Memory B cell (primary cell): Measurements from ENCODE around the gene FAM210A.
"Not testable (repeated sequence)": the region's sequence is repeated elsewhere in the genome, so short reads cannot be mapped to it uniquely, and the experiment has no call there.

Experiments
- ATAC-seq: fragments of 150-1000 bp; cut with Tn5 transposase; 2 replicates; pipeline ENCODE4 v1.10.0; 2021; ENCODE audit warnings: low read depth, mild to moderate bottlenecking, moderate library complexity
- DNase-seq, 2 donors: peaks; one replicate each; pipeline ENCODE4 v3.0.0; 2022; ENCODE audit warnings: low spot score in 2 of 2
- H3K27ac Mint-ChIP-seq: one replicate; pipeline ENCODE4 v1.8.0; 2022; ENCODE audit warnings: mild to moderate bottlenecking, moderate library complexity, mixed read lengths
- H3K27me3 Mint-ChIP-seq: one replicate; pipeline ENCODE4 v1.8.0; 2022; ENCODE audit warnings: mixed read lengths
- H3K36me3 Mint-ChIP-seq: one replicate; pipeline ENCODE4 v1.8.0; 2022; ENCODE audit warnings: mild to moderate bottlenecking, mixed read lengths
- H3K4me1 Mint-ChIP-seq: one replicate; pipeline ENCODE4 v1.8.0; 2022; ENCODE audit warnings: mixed read lengths
- H3K4me3 Mint-ChIP-seq: one replicate; pipeline ENCODE4 v1.8.0; 2022; ENCODE audit warnings: mild to moderate bottlenecking, moderate library complexity, mixed read lengths
- H3K9me3 Mint-ChIP-seq: one replicate; pipeline ENCODE4 v1.8.0; 2022; ENCODE audit warnings: mixed read lengths

Gene FAM210A

GRCh38 chr18:13720847-13721246 is 5.5 kb downstream of the FAM210A start:
- Mint-ChIP-seq H3K9me3 (no peaks in the 10 kb centered on the region), H3K27me3 (no peaks in the 10 kb centered on the region), H3K27ac (no peak overlapping the region), H3K4me3 (no peak overlapping the region), H3K4me1 (peaks cover 15% of the 10 kb centered on the region), H3K36me3 (peaks cover 8% of the 10 kb centered on the region)
- ATAC-seq, result no peak
- no peak for DNase-seq

GRCh38 chr18:13720123-13720522 is 6.2 kb downstream of the FAM210A start:
- H3K4me1 Mint-ChIP-seq, result peaks cover 11% of the 10 kb centered on the region
- ATAC-seq, result no peak
- no peak overlapping the region for H3K4me3 Mint-ChIP-seq
- no peaks in the 10 kb centered on the region for H3K27me3 Mint-ChIP-seq
- no peak for DNase-seq
- no peaks in the 10 kb centered on the region for H3K9me3 Mint-ChIP-seq
- peaks cover 8% of the 10 kb centered on the region for H3K36me3 Mint-ChIP-seq
- H3K27ac Mint-ChIP-seq, result no peak overlapping the region

- DNase-seq (no peak), ATAC-seq (no peak)
- Mint-ChIP-seq H3K4me3 (no peak overlapping the region), H3K9me3 (no peaks in the 10 kb centered on the region), H3K27ac (no peak overlapping the region), H3K36me3 (peaks cover 5% of the 10 kb centered on the region), H3K27me3 (no peaks in the 10 kb centered on the region), H3K4me1 (peaks cover 17% of the 10 kb centered on the region)
These were observed 9.4 kb downstream of the FAM210A start for GRCh38 chr18:13716916-13717315.

- Mint-ChIP-seq H3K4me3 (no peak overlapping the region), H3K4me1 (peaks cover 22% of the 10 kb centered on the region), H3K9me3 (no peaks in the 10 kb centered on the region), H3K27ac (no peak overlapping the region), H3K27me3 (no peaks in the 10 kb centered on the region), H3K36me3 (peaks cover 9% of the 10 kb centered on the region)
- no peak for ATAC-seq
- DNase-seq, result no peak
These were observed 11.0 kb downstream of the FAM210A start for GRCh38 chr18:13715330-13715729.

GRCh38 chr18:13713455-13714055 is 12.8 kb downstream of the FAM210A start:
- DNase-seq (no peak), ATAC-seq (no peak)
- Mint-ChIP-seq H3K4me1 (peaks cover 26% of the 10 kb centered on the region), H3K36me3 (peaks cover 13% of the 10 kb centered on the region), H3K27me3 (no peaks in the 10 kb centered on the region), H3K4me3 (no peak overlapping the region), H3K9me3 (no peaks in the 10 kb centered on the region), H3K27ac (peak overlapping the region; percentile 30)

- H3K27me3 Mint-ChIP-seq, result no peaks in the 10 kb centered on the region
- H3K9me3 Mint-ChIP-seq, result no peaks in the 10 kb centered on the region
- H3K27ac Mint-ChIP-seq, result peak overlapping the region; percentile 36
- H3K4me1 Mint-ChIP-seq, result peaks cover 26% of the 10 kb centered on the region
- ATAC-seq (no peak), DNase-seq (no peak)
- peaks cover 13% of the 10 kb centered on the region for H3K36me3 Mint-ChIP-seq
- H3K4me3 Mint-ChIP-seq, result no peak overlapping the region
These were observed 13.8 kb downstream of the FAM210A start for GRCh38 chr18:13712400-13713131.

GRCh38 chr18:13710414-13710831 is 15.9 kb downstream of the FAM210A start:
- Mint-ChIP-seq H3K27ac (no peak overlapping the region), H3K27me3 (no peaks in the 10 kb centered on the region), H3K4me1 (peaks cover 26% of the 10 kb centered on the region), H3K36me3 (peaks cover 15% of the 10 kb centered on the region), H3K9me3 (no peaks in the 10 kb centered on the region), H3K4me3 (no peak overlapping the region)
- ATAC-seq (no peak), DNase-seq (no peak)

GRCh38 chr18:13703899-13704298 is 22.5 kb downstream of the FAM210A start:
- DNase-seq (no peak), ATAC-seq (no peak)
- Mint-ChIP-seq H3K27ac (no peak overlapping the region), H3K4me1 (peaks cover 13% of the 10 kb centered on the region), H3K4me3 (no peak overlapping the region), H3K36me3 (peaks cover 17% of the 10 kb centered on the region), H3K9me3 (peaks cover 3% of the 10 kb centered on the region), H3K27me3 (no peaks in the 10 kb centered on the region)

- Mint-ChIP-seq H3K4me3 (no peak overlapping the region), H3K27me3 (no peaks in the 10 kb centered on the region), H3K36me3 (peaks cover 14% of the 10 kb centered on the region), H3K9me3 (peaks cover 3% of the 10 kb centered on the region), H3K4me1 (peaks cover 13% of the 10 kb centered on the region), H3K27ac (no peak overlapping the region)
- ATAC-seq (peak; percentile 83), DNase-seq (no peak)
These were observed 26.2 kb downstream of the FAM210A start for GRCh38 chr18:13700153-13700552.

- ATAC-seq (no peak), DNase-seq (no peak)
- Mint-ChIP-seq H3K4me1 (peaks cover 27% of the 10 kb centered on the region), H3K4me3 (no peak overlapping the region), H3K36me3 (peaks cover 7% of the 10 kb centered on the region), H3K9me3 (peaks cover 4% of the 10 kb centered on the region), H3K27me3 (no peaks in the 10 kb centered on the region), H3K27ac (no peak overlapping the region)
These were observed 29.4 kb downstream of the FAM210A start for GRCh38 chr18:13696961-13697360.

- peaks cover 31% of the 10 kb centered on the region for H3K4me1 Mint-ChIP-seq
- H3K27ac Mint-ChIP-seq, DNase-seq, ATAC-seq, H3K27me3 Mint-ChIP-seq, H3K4me3 Mint-ChIP-seq: not testable (repeated sequence)
- peaks cover 11% of the 10 kb centered on the region for H3K9me3 Mint-ChIP-seq
- H3K36me3 Mint-ChIP-seq, result peaks cover 13% of the 10 kb centered on the region
These were observed 31.0 kb downstream of the FAM210A start for GRCh38 chr18:13695337-13695736.

- peaks cover 16% of the 10 kb centered on the region for H3K36me3 Mint-ChIP-seq
- peaks cover 37% of the 10 kb centered on the region for H3K4me1 Mint-ChIP-seq
These were observed 36.3 kb downstream of the FAM210A start for GRCh38 chr18:13690060-13690459.

GRCh38 chr18:13688191-13689136 is 37.9 kb downstream of the FAM210A start:
- H3K36me3 Mint-ChIP-seq, result peaks cover 17% of the 10 kb centered on the region
- ATAC-seq (no peak), DNase-seq (no peak)
- no peak overlapping the region for H3K4me3 Mint-ChIP-seq
- H3K9me3 Mint-ChIP-seq, result peaks cover 11% of the 10 kb centered on the region
- H3K27me3 Mint-ChIP-seq, result no peaks in the 10 kb centered on the region
- H3K27ac Mint-ChIP-seq, result no peak overlapping the region
- peaks cover 34% of the 10 kb centered on the region for H3K4me1 Mint-ChIP-seq

More at GRCh38 chr18:13690060-13690459, 36.3 kb downstream of the FAM210A start:
- not testable (repeated sequence) for H3K27me3 Mint-ChIP-seq, H3K27ac Mint-ChIP-seq, DNase-seq, ATAC-seq, H3K4me3 Mint-ChIP-seq
- H3K9me3 Mint-ChIP-seq, result peaks cover 11% of the 10 kb centered on the region

GRCh38 chr18:13684546-13684945 is 41.8 kb downstream of the FAM210A start:
- Mint-ChIP-seq H3K36me3 (peaks cover 11% of the 10 kb centered on the region), H3K4me3 (no peak overlapping the region), H3K9me3 (no peaks in the 10 kb centered on the region), H3K27ac (no peak overlapping the region), H3K27me3 (no peaks in the 10 kb centered on the region), H3K4me1 (peaks cover 19% of the 10 kb centered on the region)
- no peak for DNase-seq
- no peak for ATAC-seq
